Nephron (organoid): ENCODE measurements around the gene CCL17.
A peak's percentile ranks its signal among the peaks of the same experiment; 100 is the strongest.

Source experiments
- H3K27ac Mint-ChIP-seq, 3 experiments: 2 replicates each; pipeline ENCODE4 v1.8.0; 2020; ENCODE audit warnings: mixed read lengths in 3 of 3, mild to moderate bottlenecking in 2 of 3, moderate library complexity in 1 of 3
- H3K27me3 Mint-ChIP-seq: 2 replicates; pipeline ENCODE4 v1.8.0; 2021; ENCODE audit warnings: low read depth, mild to moderate bottlenecking, moderate library complexity, mixed read lengths
- H3K36me3 Mint-ChIP-seq: 2 replicates; pipeline ENCODE4 v1.8.0; 2020; ENCODE audit warnings: low read depth, mixed read lengths
- H3K4me1 Mint-ChIP-seq: 2 replicates; pipeline ENCODE4 v1.8.0; 2020; ENCODE audit warnings: mixed read lengths
- H3K4me3 Mint-ChIP-seq, 3 experiments: 2 replicates each; pipeline ENCODE4 v1.8.0; 2020; ENCODE audit warnings: mild to moderate bottlenecking in 3 of 3, mixed read lengths in 3 of 3, moderate library complexity in 2 of 3
- H3K9me3 Mint-ChIP-seq: 2 replicates; pipeline ENCODE4 v1.8.0; 2020; ENCODE audit warnings: mixed read lengths
- CTCF ChIP-seq, 3 experiments: fragments of 200-600 bp; sonication (generic); IDR thresholded peaks; one replicate each; pipeline ENCODE4 v1.5.0; 2021; ENCODE audit warnings: antibody characterized with exemption in 3 of 3; ENCODE audit not compliant: unreplicated experiment in 3 of 3

CCL17 gene

DNA sequence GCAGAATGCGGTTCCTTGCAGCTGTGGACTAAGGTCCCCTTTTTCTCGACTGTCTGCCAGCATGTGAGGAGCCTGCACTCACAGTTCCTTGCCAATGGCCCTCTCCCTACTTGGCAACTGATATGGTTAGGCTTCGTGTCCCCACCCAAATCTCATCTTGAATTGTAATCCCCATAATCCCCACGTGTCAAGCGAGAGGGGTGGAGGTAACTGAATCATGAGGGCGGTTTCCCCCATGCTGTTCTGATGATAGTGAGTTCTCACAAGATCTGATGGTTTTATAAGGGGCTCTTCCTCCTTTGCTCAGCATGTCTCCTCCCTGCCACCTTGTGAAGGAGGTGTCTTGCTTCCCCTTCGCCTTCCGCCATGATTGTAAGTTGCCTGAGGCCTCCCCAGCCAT is 22.7 kb downstream of the CCL17 start:
- Mint-ChIP-seq H3K4me3 (no peak overlapping the region), H3K27me3 (no peaks in the 10 kb centered on the region), H3K4me1 (peaks cover 18% of the 10 kb centered on the region), H3K36me3 (peaks cover 48% of the 10 kb centered on the region), H3K9me3 (no peaks in the 10 kb centered on the region), H3K27ac (peak overlapping the region in 1 of 3 experiments; percentile 11)
- no peak for TF ChIP-seq CTCF (IDR thresholded peaks at IDR 0.05; ENCODE audit: unreplicated experiment in 3 of 3)

GRCh38 chr16:57427824-57428223 is 23.3 kb downstream of the CCL17 start:
- no peaks in the 10 kb centered on the region for H3K9me3 Mint-ChIP-seq
- TF ChIP-seq CTCF (IDR thresholded peaks at IDR 0.05; ENCODE audit: unreplicated experiment in 3 of 3): no peak

GRCh38 chr16:57430955-57431354 is 26.4 kb downstream of the CCL17 start:
- Mint-ChIP-seq H3K4me1 (peaks cover 8% of the 10 kb centered on the region), H3K9me3 (no peaks in the 10 kb centered on the region), H3K27me3 (no peaks in the 10 kb centered on the region), H3K27ac (no peak overlapping the region), H3K36me3 (peaks cover 76% of the 10 kb centered on the region), H3K4me3 (no peak overlapping the region)
- no peak for TF ChIP-seq CTCF (IDR thresholded peaks at IDR 0.05; ENCODE audit: unreplicated experiment in 3 of 3)

More at GRCh38 chr16:57427824-57428223, 23.3 kb downstream of the CCL17 start:
- peak overlapping the region in 1 of 3 experiments; percentile 11 for H3K27ac Mint-ChIP-seq
- H3K27me3 Mint-ChIP-seq: no peaks in the 10 kb centered on the region
- peaks cover 13% of the 10 kb centered on the region for H3K4me1 Mint-ChIP-seq
- peaks cover 53% of the 10 kb centered on the region for H3K36me3 Mint-ChIP-seq
- no peak overlapping the region for H3K4me3 Mint-ChIP-seq

DNA sequence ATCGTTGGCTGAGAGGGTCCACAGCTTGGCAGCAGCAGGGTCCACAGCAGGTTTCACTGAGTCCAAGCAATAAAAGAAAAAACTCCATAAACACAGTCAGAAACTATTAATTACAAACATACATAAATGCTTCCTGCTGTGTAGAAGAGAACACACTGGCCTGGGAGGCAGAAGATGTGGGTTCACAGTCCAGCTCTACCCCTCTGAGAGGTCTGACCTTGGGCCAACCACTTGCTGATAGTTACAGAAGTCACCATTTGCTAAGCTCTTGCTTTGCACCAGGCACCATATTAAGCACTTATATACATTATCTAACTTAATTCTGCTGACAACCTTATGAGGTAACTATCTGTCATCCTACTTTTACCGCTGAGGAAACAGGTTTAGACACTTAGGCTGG is 27.9 kb downstream of the CCL17 start:
- no peaks in the 10 kb centered on the region for H3K27me3 Mint-ChIP-seq
- no peak for TF ChIP-seq CTCF (IDR thresholded peaks at IDR 0.05; ENCODE audit: unreplicated experiment in 3 of 3)
- no peaks in the 10 kb centered on the region for H3K9me3 Mint-ChIP-seq
- no peak overlapping the region for H3K4me3 Mint-ChIP-seq
- peaks cover 3% of the 10 kb centered on the region for H3K4me1 Mint-ChIP-seq
- H3K36me3 Mint-ChIP-seq: peaks cover 73% of the 10 kb centered on the region
- H3K27ac Mint-ChIP-seq: no peak overlapping the region

DNA sequence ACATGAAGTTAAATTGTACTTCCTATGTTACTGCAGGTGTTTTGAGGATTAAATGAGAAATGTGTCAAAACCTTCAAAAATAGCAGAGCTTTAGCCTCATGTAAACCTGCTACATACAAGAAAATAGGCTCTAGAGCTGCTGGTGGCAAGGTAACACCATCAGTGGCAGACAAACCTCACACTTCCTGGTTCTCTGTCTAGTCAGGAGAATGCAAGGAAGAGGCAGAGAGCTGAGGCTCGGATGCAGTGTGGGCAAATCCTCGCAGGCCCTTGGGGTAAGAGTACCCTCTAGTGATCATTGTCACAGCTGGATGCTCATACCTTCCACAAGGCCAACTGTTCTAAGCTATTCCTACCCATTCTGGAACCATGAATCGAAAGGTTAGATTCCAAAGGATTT is 28.4 kb downstream of the CCL17 start:
- peaks cover 71% of the 10 kb centered on the region for H3K36me3 Mint-ChIP-seq
- no peaks in the 10 kb centered on the region for H3K9me3 Mint-ChIP-seq
- no peak overlapping the region for H3K4me3 Mint-ChIP-seq
- no peaks in the 10 kb centered on the region for H3K27me3 Mint-ChIP-seq
- TF ChIP-seq CTCF (IDR thresholded peaks at IDR 0.05; ENCODE audit: unreplicated experiment in 3 of 3): no peak
- H3K4me1 Mint-ChIP-seq: no peaks in the 10 kb centered on the region
- H3K27ac Mint-ChIP-seq: no peak overlapping the region

DNA sequence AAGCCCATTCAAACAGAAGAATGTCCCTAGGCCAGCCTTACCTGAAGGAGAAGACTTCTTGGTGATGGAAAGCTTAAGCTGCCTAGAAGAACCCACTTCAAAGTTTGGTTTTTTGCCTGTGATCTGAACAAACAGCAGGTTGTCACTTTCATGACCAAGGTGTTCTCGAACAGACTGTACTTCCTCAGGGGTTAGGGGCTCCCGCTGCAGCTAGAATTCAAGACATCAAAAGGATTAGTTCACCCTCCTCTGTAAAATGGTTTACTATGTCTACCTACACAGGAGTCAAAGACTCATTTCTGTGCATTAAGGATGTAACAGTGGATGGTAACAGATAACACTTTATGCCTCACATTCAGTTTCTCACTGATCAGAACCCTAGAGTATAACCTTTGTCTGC is 29.4 kb downstream of the CCL17 start:
- no peak for TF ChIP-seq CTCF (IDR thresholded peaks at IDR 0.05; ENCODE audit: unreplicated experiment in 3 of 3)
- H3K9me3 Mint-ChIP-seq: no peaks in the 10 kb centered on the region
- H3K4me3 Mint-ChIP-seq: no peak overlapping the region
- H3K27me3 Mint-ChIP-seq: no peaks in the 10 kb centered on the region
- H3K27ac Mint-ChIP-seq: no peak overlapping the region
- peaks cover 71% of the 10 kb centered on the region for H3K36me3 Mint-ChIP-seq
- no peaks in the 10 kb centered on the region for H3K4me1 Mint-ChIP-seq
